Uterus (tissue), 4 donors: Measurements from ENCODE around the gene PVALB. TPM values are rescaled to one million over a fixed set of nuclear protein-coding genes. Genes with fewer than 3 reads are reported as not detected.
A peak's percentile ranks its signal among the peaks of the same experiment; 100 is the strongest.

Experiments
- DNase-seq, 2 donors: peaks; one replicate each; pipeline ENCODE4 v3.0.0-alpha.2; 2019 to 2020
- H3K27ac ChIP-seq, 2 donors: fragments of 200-600 bp; sonication (generic); 1 replicate in 1 of 2; 2 replicates in 1 of 2; pipeline ENCODE4 v1.5.1; 2016 to 2018
- H3K27me3 ChIP-seq, 2 donors: fragments of 200-600 bp; sonication (generic); one replicate each; pipeline ENCODE4 v1.5.1; 2018 to 2019; ENCODE audit warnings: control low read depth in 1 of 2
- H3K36me3 ChIP-seq, 2 donors: fragments of 200-600 bp; sonication (generic); one replicate each; pipeline ENCODE4 v1.5.1; 2019; ENCODE audit warnings: control low read depth in 1 of 2
- H3K4me1 ChIP-seq, 2 donors: fragments of 200-600 bp; sonication (generic); one replicate each; pipeline ENCODE4 v1.5.1; 2018 to 2019; ENCODE audit warnings: control low read depth in 1 of 2
- H3K4me3 ChIP-seq, 2 donors: fragments of 200-600 bp; sonication (generic); 1 replicate in 1 of 2; 2 replicates in 1 of 2; pipeline ENCODE4 v1.5.1; 2018 to 2019; ENCODE audit warnings: mild to moderate bottlenecking in 1 of 2
- H3K9me3 ChIP-seq, 2 donors: fragments of 200-600 bp; sonication (generic); one replicate each; pipeline ENCODE4 v1.5.1; 2019; ENCODE audit warnings: control low read depth in 1 of 2
- CTCF ChIP-seq, 4 experiments: fragments of 200-600 bp in 2 of 4; fragments of 450-650 bp in 2 of 4; sonication (generic) in 2 of 4; IDR thresholded peaks; one replicate each; pipeline ENCODE4 v1.5.1; 2016 to 2019; ENCODE audit warnings: antibody characterized with exemption in 4 of 4, mild to moderate bottlenecking in 2 of 4, moderate library complexity in 1 of 4
- POLR2A ChIP-seq, 2 donors: fragments of 450-650 bp; IDR thresholded peaks; one replicate each; pipeline ENCODE4 v1.6.1; 2016; ENCODE audit warnings: antibody characterized with exemption in 2 of 2, mild to moderate bottlenecking in 1 of 2, moderate library complexity in 1 of 2
- intact Hi-C: fragments of 100-400 bp; cut with DNase I; formaldehyde crosslinking; loops from one replicate; pipeline ENCODE4 v1.15.1; 2023; ENCODE audit warnings: low total_unique reads
- total RNA-seq, 4 donors: library from RNA; depleted of rRNA in 3 of 4; stranded (reverse); fragments of >200 nt in 3 of 4; gene quantifications; one replicate each; pipeline versions ENCODE4 v1.1.0 to v1.2.4, GENCODE V29; 2014 to 2023
- donor health status: DM: yes; HTN: yes; CAD: no.

Gene PVALB
- total RNA-seq, 4 donors from 2014 or later, result 2.3 TPM; not detected in 3

- H3K27ac ChIP-seq, result no peak overlapping the region
- H3K36me3 ChIP-seq, result no peaks in the 10 kb centered on the region
- H3K27me3 ChIP-seq, result no peaks in the 10 kb centered on the region
- intact Hi-C loops, result loop anchor here (10.0 kb wide), 1 partner anchor 187 kb away; no protein-coding TSS in a partner anchor
- H3K4me1 ChIP-seq, result no peaks in the 10 kb centered on the region
- H3K9me3 ChIP-seq, result no peaks in the 10 kb centered on the region
- no peak overlapping the region for H3K4me3 ChIP-seq
- no peak for DNase-seq
- TF ChIP-seq POLR2A (IDR thresholded peaks at IDR 0.05) (no peak), CTCF (IDR thresholded peaks at IDR 0.05) (no peak)
Observed at GRCh38 chr22:36787204-36787988, 29.4 kb downstream of the PVALB start.

GRCh38 chr22:36783743-36784142 lies 33.1 kb downstream of the PVALB start:
- H3K4me1 ChIP-seq, result no peaks in the 10 kb centered on the region
- no peak overlapping the region for H3K27ac ChIP-seq
- intact Hi-C loops, result loop anchor here (10.0 kb wide), 1 partner anchor 191 kb away; no protein-coding TSS in a partner anchor
- TF ChIP-seq POLR2A (IDR thresholded peaks at IDR 0.05) (no peak), CTCF (IDR thresholded peaks at IDR 0.05) (no peak)
- no peak overlapping the region for H3K4me3 ChIP-seq
- no peaks in the 10 kb centered on the region for H3K9me3 ChIP-seq
- DNase-seq, result no peak
- no peaks in the 10 kb centered on the region for H3K27me3 ChIP-seq
- H3K36me3 ChIP-seq, result no peaks in the 10 kb centered on the region

GRCh38 chr22:36781656-36782627 lies 34.9 kb downstream of the PVALB start:
- H3K9me3 ChIP-seq, result no peaks in the 10 kb centered on the region
- H3K4me3 ChIP-seq, result no peak overlapping the region
- peak in 1 of 2 donors; percentile 17 for TF ChIP-seq POLR2A (IDR thresholded peaks at IDR 0.05)
- peak; percentile 81 to 94 (median 89) for TF ChIP-seq CTCF (IDR thresholded peaks at IDR 0.05)
- no peaks in the 10 kb centered on the region for H3K27me3 ChIP-seq
- DNase-seq, result peak; percentile 77 to 82
- no peaks in the 10 kb centered on the region for H3K4me1 ChIP-seq
- no peak overlapping the region for H3K27ac ChIP-seq
- H3K36me3 ChIP-seq, result no peaks in the 10 kb centered on the region
- intact Hi-C loops, result loop anchor here (10.0 kb wide), 1 partner anchor 193 kb away; no protein-coding TSS in a partner anchor

GRCh38 chr22:36778020-36778419 lies 38.8 kb downstream of the PVALB start:
- H3K4me3 ChIP-seq, result no peak overlapping the region
- H3K27me3 ChIP-seq, result no peaks in the 10 kb centered on the region
- H3K36me3 ChIP-seq, result no peaks in the 10 kb centered on the region
- DNase-seq, result no peak
- TF ChIP-seq POLR2A (IDR thresholded peaks at IDR 0.05) (no peak), CTCF (IDR thresholded peaks at IDR 0.05) (no peak)
- intact Hi-C loops, result no loop called here
- no peaks in the 10 kb centered on the region for H3K9me3 ChIP-seq
- no peak overlapping the region for H3K27ac ChIP-seq
- no peaks in the 10 kb centered on the region for H3K4me1 ChIP-seq
